Measurements from ENCODE around the gene PNISR. TPM values are rescaled to one million over a fixed set of nuclear protein-coding genes. Genes with fewer than 3 reads are reported as not detected.

Gene PNISR
- total and polyA plus RNA-seq, 3 donors from 2014 or later = 57.7 to 184 (median 173) TPM

DNA sequence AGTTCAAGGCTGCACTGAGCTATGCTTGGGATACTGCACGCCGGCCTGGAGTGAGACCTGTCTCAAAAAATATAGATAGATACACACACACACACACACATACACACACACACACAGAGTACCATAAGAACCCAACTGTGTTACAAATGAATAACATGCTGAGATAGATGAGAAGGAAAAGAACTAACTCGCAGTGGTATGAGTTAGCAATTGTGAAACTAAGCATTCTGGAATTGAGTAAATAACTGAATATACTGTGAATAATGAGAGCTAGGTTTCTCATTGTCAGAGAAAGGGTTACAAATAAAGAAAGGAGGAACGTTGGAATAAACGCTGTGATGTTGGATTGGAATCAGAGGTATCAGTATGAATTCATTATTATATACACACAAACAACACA lies 61.1 kb downstream of the PNISR start:
- no peaks in the 10 kb centered on the region for H3K9me3 ChIP-seq
- H3K27me3 ChIP-seq = no peaks in the 10 kb centered on the region
- no peak overlapping the region for H3K4me3 ChIP-seq
- intact Hi-C loops (cut with DNase I; ENCODE audit: low total_unique reads) = no loop called here
- 79 to 95% methylated on average over 5 of the region's 5 CpGs for WGBS, 2 donors
- H3K36me3 ChIP-seq (ENCODE audit: low read depth, missing control alignments) = no peaks in the 10 kb centered on the region
- TF ChIP-seq, protein P1, sequence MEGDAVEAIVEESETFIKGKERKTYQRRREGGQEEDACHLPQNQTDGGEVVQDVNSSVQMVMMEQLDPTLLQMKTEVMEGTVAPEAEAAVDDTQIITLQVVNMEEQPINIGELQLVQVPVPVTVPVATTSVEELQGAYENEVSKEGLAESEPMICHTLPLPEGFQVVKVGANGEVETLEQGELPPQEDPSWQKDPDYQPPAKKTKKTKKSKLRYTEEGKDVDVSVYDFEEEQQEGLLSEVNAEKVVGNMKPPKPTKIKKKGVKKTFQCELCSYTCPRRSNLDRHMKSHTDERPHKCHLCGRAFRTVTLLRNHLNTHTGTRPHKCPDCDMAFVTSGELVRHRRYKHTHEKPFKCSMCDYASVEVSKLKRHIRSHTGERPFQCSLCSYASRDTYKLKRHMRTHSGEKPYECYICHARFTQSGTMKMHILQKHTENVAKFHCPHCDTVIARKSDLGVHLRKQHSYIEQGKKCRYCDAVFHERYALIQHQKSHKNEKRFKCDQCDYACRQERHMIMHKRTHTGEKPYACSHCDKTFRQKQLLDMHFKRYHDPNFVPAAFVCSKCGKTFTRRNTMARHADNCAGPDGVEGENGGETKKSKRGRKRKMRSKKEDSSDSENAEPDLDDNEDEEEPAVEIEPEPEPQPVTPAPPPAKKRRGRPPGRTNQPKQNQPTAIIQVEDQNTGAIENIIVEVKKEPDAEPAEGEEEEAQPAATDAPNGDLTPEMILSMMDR (IDR thresholded peaks at IDR 0.05) = no peak
- TF ChIP-seq POLR2A (IDR thresholded peaks at IDR 0.05) = no peak
- no peak for DNase-seq
- no peaks in the 10 kb centered on the region for H3K4me1 ChIP-seq
- no peak overlapping the region for H3K27ac ChIP-seq

- DNase-seq = no peak
- intact Hi-C loops (cut with DNase I; ENCODE audit: low total_unique reads) = no loop called here
- H3K4me3 ChIP-seq = no peak overlapping the region
- H3K27me3 ChIP-seq = no peaks in the 10 kb centered on the region
- no peaks in the 10 kb centered on the region for H3K36me3 ChIP-seq (ENCODE audit: low read depth, missing control alignments)
- no peaks in the 10 kb centered on the region for H3K4me1 ChIP-seq
- H3K9me3 ChIP-seq = no peaks in the 10 kb centered on the region
- WGBS, 2 donors = 86 to 100% methylated on average over 1 of the region's 1 CpG
- TF ChIP-seq, protein P1 (IDR thresholded peaks at IDR 0.05) = no peak
- no peak for TF ChIP-seq POLR2A (IDR thresholded peaks at IDR 0.05)
- no peak overlapping the region for H3K27ac ChIP-seq
Observed at GRCh38 chr6:99362678-99363268, 62.3 kb downstream of the PNISR start.

DNA sequence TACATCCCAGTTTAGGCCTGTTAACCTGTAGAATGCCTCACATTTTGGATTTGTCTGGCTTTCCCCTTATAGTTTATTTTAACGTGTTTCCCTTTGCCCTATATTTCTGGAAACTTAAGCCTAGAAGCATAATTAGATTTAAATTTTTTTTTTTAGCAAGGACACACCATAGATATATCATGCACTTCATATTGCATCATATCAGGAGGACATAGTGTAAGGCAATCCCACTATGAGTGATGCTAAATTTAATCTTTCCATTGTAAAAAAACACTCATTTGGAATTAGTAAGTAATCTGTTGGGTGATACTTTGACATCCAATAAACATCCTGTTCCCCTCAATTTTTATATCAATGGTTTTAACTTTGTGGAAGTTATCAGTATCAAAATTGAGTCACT lies 65.3 kb downstream of the PNISR start:
- WGBS, 2 donors = 73 to 76% methylated on average over 1 of the region's 1 CpG
- intact Hi-C loops (cut with DNase I; ENCODE audit: low total_unique reads) = no loop called here
- H3K27me3 ChIP-seq = no peaks in the 10 kb centered on the region
- no peak overlapping the region for H3K27ac ChIP-seq
- H3K9me3 ChIP-seq = no peaks in the 10 kb centered on the region
- H3K4me3 ChIP-seq = no peak overlapping the region
- no peaks in the 10 kb centered on the region for H3K4me1 ChIP-seq
- TF ChIP-seq, protein P1 (IDR thresholded peaks at IDR 0.05) = no peak
- no peaks in the 10 kb centered on the region for H3K36me3 ChIP-seq (ENCODE audit: low read depth, missing control alignments)
- DNase-seq = no peak

GRCh38 chr6:99356641-99357040 lies 68.5 kb downstream of the PNISR start:
- WGBS, 2 donors = 75 to 88% methylated on average over 1 of the region's 1 CpG
- Histone ChIP-seq H3K4me3 (no peak overlapping the region), H3K9me3 (no peaks in the 10 kb centered on the region), H3K27me3 (no peaks in the 10 kb centered on the region), H3K4me1 (no peaks in the 10 kb centered on the region), H3K36me3 (ENCODE audit: low read depth, missing control alignments) (no peaks in the 10 kb centered on the region), H3K27ac (no peak overlapping the region)
- TF ChIP-seq, protein P1 (IDR thresholded peaks at IDR 0.05) = no peak
- no peak for TF ChIP-seq POLR2A (IDR thresholded peaks at IDR 0.05)
- no peak for DNase-seq
- intact Hi-C loops (cut with DNase I; ENCODE audit: low total_unique reads) = no loop called here

DNA sequence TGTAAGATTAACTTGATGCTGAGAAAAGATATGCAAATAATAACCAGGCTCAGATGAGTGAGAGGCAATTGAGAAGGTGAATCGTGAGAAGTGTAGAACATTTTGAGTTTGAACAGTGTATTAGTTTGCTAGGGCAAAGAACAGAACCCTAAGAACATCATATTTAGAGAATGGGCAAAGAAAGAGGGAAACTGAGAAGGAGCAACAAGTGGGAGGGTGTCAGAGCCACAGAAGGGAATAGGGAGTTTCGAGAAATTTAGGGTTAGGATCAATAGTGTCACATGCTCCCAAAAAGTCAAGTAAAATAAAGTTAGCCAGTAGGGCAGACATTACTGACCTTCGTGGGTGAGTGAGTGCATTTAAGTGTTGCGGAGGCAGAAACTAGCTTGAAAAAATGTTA lies 70.1 kb downstream of the PNISR start:
- TF ChIP-seq, protein P1 (IDR thresholded peaks at IDR 0.05) = no peak
- TF ChIP-seq POLR2A (IDR thresholded peaks at IDR 0.05) = no peak
- 67 to 85% methylated on average over 4 of the region's 4 CpGs for WGBS, 2 donors
- H3K4me3 ChIP-seq = no peak overlapping the region
- intact Hi-C loops (cut with DNase I; ENCODE audit: low total_unique reads) = no loop called here
- H3K9me3 ChIP-seq = no peaks in the 10 kb centered on the region
- H3K27ac ChIP-seq = no peak overlapping the region
- no peaks in the 10 kb centered on the region for H3K36me3 ChIP-seq (ENCODE audit: low read depth, missing control alignments)
- DNase-seq = no peak
- no peaks in the 10 kb centered on the region for H3K4me1 ChIP-seq
- H3K27me3 ChIP-seq = no peaks in the 10 kb centered on the region

All from testis (tissue), 3 donors.